Coronary artery (tissue), 2 donors: ENCODE results near the gene LDLRAD4.

Experiments used
- DNase-seq: peaks from one replicate; pipeline ENCODE4 v3.0.0-alpha.2; 2017; ENCODE audit warnings: low spot score
- H3K27ac ChIP-seq, 2 donors: fragments of 200-600 bp; sonication (generic); one replicate each; pipeline ENCODE4 v1.5.1; 2016 to 2019
- H3K4me3 ChIP-seq: fragments of 200-600 bp; sonication (generic); 2 replicates; pipeline ENCODE4 v1.5.1; 2016; ENCODE audit warnings: mild to moderate bottlenecking, moderate library complexity
- CTCF ChIP-seq: fragments of 200-600 bp; sonication (generic); IDR thresholded peaks from one replicate; pipeline ENCODE4 v1.5.1; 2019; ENCODE audit warnings: antibody characterized with exemption

The LDLRAD4 gene

GRCh38 chr18:13524054-13524453 lies 305.5 kb downstream of the LDLRAD4 start:
- Histone ChIP-seq H3K4me3 (no peak overlapping the region), H3K27ac (no peak overlapping the region)
- no peak for DNase-seq
- no peak for TF ChIP-seq CTCF

- DNase-seq, result no peak
- no peak for TF ChIP-seq CTCF
- H3K4me3 ChIP-seq, result no peak overlapping the region
- no peak overlapping the region for H3K27ac ChIP-seq
Measured at GRCh38 chr18:13524811-13525210, 306.3 kb downstream of the LDLRAD4 start.

GRCh38 chr18:13525381-13526029 lies 306.9 kb downstream of the LDLRAD4 start:
- TF ChIP-seq CTCF, result no peak
- Histone ChIP-seq H3K27ac (no peak overlapping the region), H3K4me3 (no peak overlapping the region)
- DNase-seq, result no peak

- no peak for DNase-seq
- H3K27ac ChIP-seq, result no peak overlapping the region
- no peak for TF ChIP-seq CTCF
- H3K4me3 ChIP-seq, result no peak overlapping the region
Measured at GRCh38 chr18:13526519-13526918, 308.0 kb downstream of the LDLRAD4 start.

- Histone ChIP-seq H3K27ac (no peak overlapping the region), H3K4me3 (no peak overlapping the region)
- TF ChIP-seq CTCF, result no peak
- no peak for DNase-seq
Measured at GRCh38 chr18:13527256-13527655, 308.7 kb downstream of the LDLRAD4 start.

GRCh38 chr18:13527730-13528129 lies 309.2 kb downstream of the LDLRAD4 start:
- TF ChIP-seq CTCF, result no peak
- no peak for DNase-seq
- Histone ChIP-seq H3K27ac (no peak overlapping the region), H3K4me3 (no peak overlapping the region)

- no peak overlapping the region for H3K27ac ChIP-seq
- DNase-seq, result no peak
- TF ChIP-seq CTCF, result no peak
- H3K4me3 ChIP-seq, result no peak overlapping the region
Measured at GRCh38 chr18:13528739-13529392, 310.3 kb downstream of the LDLRAD4 start.
